K562 (cell line): ENCODE data around the gene RALB. TPM values are rescaled to one million over a fixed set of nuclear protein-coding genes. Genes with fewer than 3 reads are reported as not detected.
A peak's percentile ranks its signal among the peaks of the same experiment; 100 is the strongest.

Experiments
- ARID3B ChIP-seq: fragments of 250-450 bp; sonication (Bioruptor Pico); IDR thresholded peaks from 2 replicates; pipeline ENCODE4 v1.4.0; 2020; ENCODE audit warnings: borderline replicate concordance
- CREB3 ChIP-seq: fragments of 450-650 bp; conservative IDR thresholded peaks from 2 replicates; pipeline ENCODE4 v1.6.1; 2016; ENCODE audit warnings: missing genetic modification characterization, low read depth, mild to moderate bottlenecking, missing compliant biosample characterization, moderate library complexity
- DLX4 ChIP-seq: fragments of 250-450 bp; sonication (Bioruptor Pico); IDR thresholded peaks from 2 replicates; pipeline ENCODE4 v1.6.1; 2021; ENCODE audit warnings: mild to moderate bottlenecking
- EP300 ChIP-seq: IDR thresholded peaks from 2 replicates; pipeline ENCODE4 v1.6.1; 2012; ENCODE audit warnings: low read length, improper control_type of control experiment
- FOXO4 ChIP-seq: fragments of 450-650 bp; formaldehyde crosslinking; IDR thresholded peaks from 2 replicates; pipeline ENCODE4 v1.4.0; 2020; ENCODE audit warnings: mild to moderate bottlenecking, moderate library complexity
- KDM1A ChIP-seq, 2 experiments: fragments of 450-650 bp; IDR thresholded peaks; 2 replicates each; pipeline ENCODE4 v1.6.1; 2016; ENCODE audit warnings: mild to moderate bottlenecking in 2 of 2
- LCOR ChIP-seq: sonication (generic); formaldehyde crosslinking; IDR thresholded peaks from 2 replicates; pipeline ENCODE4 v1.8.0; 2022; ENCODE audit warnings: mild to moderate bottlenecking, missing genetic modification reagents
- MEF2D ChIP-seq: conservative IDR thresholded peaks from 2 replicates; pipeline ENCODE4 v1.6.1; 2016; ENCODE audit warnings: low read depth, missing genetic modification characterization, missing compliant biosample characterization
- MYNN ChIP-seq, 2 experiments: sonication (generic); formaldehyde crosslinking in 1 of 2; IDR thresholded peaks; 2 replicates each; pipeline versions ENCODE4 v1.5.0 to v1.6.1; 2016 to 2020; ENCODE audit warnings: antibody characterized with exemption in 1 of 2, missing genetic modification reagents in 1 of 2
- NELFE ChIP-seq: IDR thresholded peaks from 2 replicates; pipeline ENCODE4 v1.6.1; 2011; ENCODE audit warnings: mild to moderate bottlenecking; ENCODE audit not compliant: insufficient read depth, insufficient read length
- NR1H2 ChIP-seq: sonication (generic); formaldehyde crosslinking; IDR thresholded peaks from 2 replicates; pipeline ENCODE4 v1.4.0; 2020; ENCODE audit warnings: mild to moderate bottlenecking, missing genetic modification reagents
- REST ChIP-seq, 2 experiments: fragments of 450-650 bp; formaldehyde crosslinking in 1 of 2; IDR thresholded peaks; 2 replicates each; pipeline versions ENCODE4 v1.4.0 to v1.6.1; 2014 to 2020; ENCODE audit warnings: mild to moderate bottlenecking in 2 of 2, borderline replicate concordance in 1 of 2, low read depth in 1 of 2
- polyA plus RNA-seq, 8 experiments: library from polyadenylated mRNA; depleted of rRNA in 4 of 8; stranded (reverse) in 5 of 8; unstranded in 3 of 8; fragments of >200 nt; fragmentation: Nextera tagmentation in 2 of 8; fragmentation: Illumina TruSeq in 1 of 8; extraction: Ambion mirVana in 2 of 8; extraction: Trizol in 1 of 8; gene quantifications; 2 replicates each; pipeline versions ENCODE4 v1.2.1 to v1.2.3, GENCODE V29; 2011 to 2014; ENCODE audit warnings: inconsistent platforms in 1 of 8, missing spikeins in 1 of 8
- total RNA-seq, 7 experiments: library from RNA; depleted of rRNA in 6 of 7; stranded (reverse); fragments of >200 nt in 6 of 7; fragmentation: Illumina TruSeq in 2 of 7; extraction: Trizol in 2 of 7; gene quantifications; 2 replicates each; pipeline versions ENCODE4 v1.2.1 to v1.2.3, GENCODE V29; 2011 to 2021; ENCODE audit warnings: low replicate concordance in 1 of 7

Gene RALB
- total and polyA plus RNA-seq, 9 of the 15 experiments (the other 6 are each of a cell fraction or from before 2014, with no cell fraction given): 14.8 to 65.6 (median 38.4) TPM

- TF ChIP-seq REST (IDR thresholded peaks at IDR 0.05; ENCODE audit: borderline replicate concordance) (no peak), REST (CRISPR knock-in tag; IDR thresholded peaks at IDR 0.05; ENCODE audit: low read depth) (no peak), ARID3B (CRISPR knock-in tag) (no peak), EP300 (peak; percentile 59; the same call in 1 of the 2 replicates), CREB3 (tag) (no peak), DLX4 (CRISPR knock-in tag) (no peak), NELFE (no peak), NR1H2 (no peak), LCOR (CRISPR knock-in tag) (no peak), MYNN (IDR thresholded peaks at IDR 0.05) (0 out of 2 replicates have a peak, but pooled peaks have one; percentile 21), MYNN (CRISPR knock-in tag; IDR thresholded peaks at IDR 0.05) (no peak), KDM1A (IDR thresholded peaks at IDR 0.05) (no peak), MEF2D (no peak), FOXO4 (CRISPR knock-in tag) (no peak)
Observed at GRCh38 chr2:120298173-120298835, 45.7 kb downstream of the RALB start (continued).
